GM21526 (cell line): ENCODE data around the gene UBTF.

Source experiments
- ATAC-seq: cut with Tn5 transposase; IDR thresholded peaks from one replicate; pipeline ENCODE4 v1.9.1; 2021; ENCODE audit warnings: moderate library complexity; ENCODE audit not compliant: unreplicated experiment, low FRiP score

Gene UBTF, protein sequence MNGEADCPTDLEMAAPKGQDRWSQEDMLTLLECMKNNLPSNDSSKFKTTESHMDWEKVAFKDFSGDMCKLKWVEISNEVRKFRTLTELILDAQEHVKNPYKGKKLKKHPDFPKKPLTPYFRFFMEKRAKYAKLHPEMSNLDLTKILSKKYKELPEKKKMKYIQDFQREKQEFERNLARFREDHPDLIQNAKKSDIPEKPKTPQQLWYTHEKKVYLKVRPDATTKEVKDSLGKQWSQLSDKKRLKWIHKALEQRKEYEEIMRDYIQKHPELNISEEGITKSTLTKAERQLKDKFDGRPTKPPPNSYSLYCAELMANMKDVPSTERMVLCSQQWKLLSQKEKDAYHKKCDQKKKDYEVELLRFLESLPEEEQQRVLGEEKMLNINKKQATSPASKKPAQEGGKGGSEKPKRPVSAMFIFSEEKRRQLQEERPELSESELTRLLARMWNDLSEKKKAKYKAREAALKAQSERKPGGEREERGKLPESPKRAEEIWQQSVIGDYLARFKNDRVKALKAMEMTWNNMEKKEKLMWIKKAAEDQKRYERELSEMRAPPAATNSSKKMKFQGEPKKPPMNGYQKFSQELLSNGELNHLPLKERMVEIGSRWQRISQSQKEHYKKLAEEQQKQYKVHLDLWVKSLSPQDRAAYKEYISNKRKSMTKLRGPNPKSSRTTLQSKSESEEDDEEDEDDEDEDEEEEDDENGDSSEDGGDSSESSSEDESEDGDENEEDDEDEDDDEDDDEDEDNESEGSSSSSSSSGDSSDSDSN

GRCh38 chr17:44219616-44220212 is at the start of gene UBTF:
UBTF (minus strand) TSS chr17:44219675; CDS start chr17:44218229, 1,446 bp downstream.
- no peak for ATAC-seq

DNA sequence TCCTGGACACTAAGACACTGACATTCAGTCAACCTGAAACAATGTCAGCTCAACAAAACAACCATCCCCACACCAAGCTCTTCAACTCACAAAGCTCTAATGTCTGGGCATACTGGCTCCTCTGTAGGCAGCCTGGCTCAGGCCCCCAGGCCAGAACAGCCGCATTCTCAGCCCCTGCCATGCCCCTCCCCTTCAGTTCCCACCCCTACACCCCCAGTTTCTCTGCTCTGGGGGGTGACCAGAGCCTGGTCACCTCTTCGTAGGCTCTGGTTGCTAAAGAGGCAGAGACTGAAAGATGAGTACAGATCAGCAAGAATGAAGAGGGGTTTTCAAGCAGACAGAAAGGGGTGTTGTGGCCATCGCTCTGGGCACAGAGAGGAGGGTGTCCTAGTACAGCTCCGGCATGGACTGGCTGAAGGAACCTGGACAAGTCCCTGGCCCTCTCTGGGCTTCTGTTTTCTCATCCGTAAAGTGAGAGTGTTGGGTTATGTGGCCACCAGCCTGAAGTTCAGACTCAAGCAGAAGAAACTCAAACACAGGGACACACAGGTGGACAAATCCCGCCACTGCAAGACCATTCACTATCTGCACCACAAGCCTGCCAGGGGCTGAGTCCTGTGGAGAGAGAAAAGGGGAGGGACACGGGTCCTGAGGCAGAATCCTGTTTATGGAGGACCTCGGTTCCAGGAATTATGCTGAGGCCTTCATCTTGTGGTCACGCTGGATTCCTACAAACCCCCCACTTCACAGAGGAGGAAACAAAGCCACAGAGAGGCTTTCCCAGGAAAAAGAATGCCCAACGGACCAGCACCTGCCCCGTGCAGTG is 49.4 kb upstream of the UBTF start:
- no peak for ATAC-seq

- ATAC-seq = no peak
Measured at GRCh38 chr17:44267818-44268490, 48.5 kb upstream of the UBTF start, which contains the start of gene SLC4A1. SLC4A1 (minus strand) TSS chr17:44268135; CDS start chr17:44262866, 5,269 bp downstream.

GRCh38 chr17:44267165-44267455 is 47.6 kb upstream of the UBTF start:
- ATAC-seq = no peak

GRCh38 chr17:44266402-44267164 is 47.1 kb upstream of the UBTF start:
- no peak for ATAC-seq

DNA sequence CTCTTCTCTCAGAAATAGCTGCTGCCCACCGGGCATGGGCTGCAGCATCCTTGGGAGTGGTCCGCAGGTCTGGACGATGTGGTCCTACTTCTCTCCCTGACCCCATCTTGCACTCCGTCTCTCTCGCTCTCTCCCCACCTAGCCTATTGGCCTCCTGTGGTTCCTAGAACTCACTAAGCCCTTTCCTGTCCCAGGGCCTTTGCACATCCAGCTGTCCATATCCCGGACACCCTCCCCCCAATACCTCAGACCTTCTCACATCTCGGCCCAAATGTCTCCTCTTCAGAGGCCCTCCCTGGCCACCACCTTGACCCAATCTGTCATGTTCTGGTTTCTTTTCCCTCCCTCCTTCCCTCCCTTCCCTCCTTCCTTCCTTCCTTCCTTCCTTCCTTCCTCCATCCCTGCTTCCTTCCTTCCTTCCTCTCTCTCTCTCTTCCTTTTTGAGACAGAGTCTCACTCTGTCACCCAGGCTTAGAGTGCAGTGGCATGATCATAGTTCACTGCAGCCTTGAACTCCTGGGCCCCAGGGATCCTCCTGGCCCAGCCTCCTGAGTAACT is 43.9 kb upstream of the UBTF start:
- no peak for ATAC-seq

GRCh38 chr17:44262654-44263225 is 43.3 kb upstream of the UBTF start:
- ATAC-seq = no peak

DNA sequence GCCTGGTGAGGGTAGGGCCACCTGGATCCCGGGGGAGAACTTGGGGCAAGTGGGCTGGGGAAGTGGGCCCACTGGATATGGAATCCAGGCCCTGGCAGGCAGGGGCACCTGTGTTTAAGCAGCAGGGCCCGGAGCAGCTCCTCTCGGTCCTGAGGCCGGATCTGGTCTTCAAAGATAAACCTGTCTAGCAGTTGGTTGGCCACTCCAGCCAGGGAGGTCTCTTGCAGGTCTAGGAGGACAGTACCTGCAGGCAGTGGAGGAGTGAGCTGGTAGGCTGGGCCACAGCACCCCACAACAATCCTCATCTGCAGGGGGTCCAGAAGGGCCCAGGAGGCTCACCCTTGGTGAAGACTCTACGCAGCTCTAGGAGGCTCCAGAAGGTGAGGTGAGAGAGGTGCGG is 40.8 kb upstream of the UBTF start:
- no peak for ATAC-seq

DNA sequence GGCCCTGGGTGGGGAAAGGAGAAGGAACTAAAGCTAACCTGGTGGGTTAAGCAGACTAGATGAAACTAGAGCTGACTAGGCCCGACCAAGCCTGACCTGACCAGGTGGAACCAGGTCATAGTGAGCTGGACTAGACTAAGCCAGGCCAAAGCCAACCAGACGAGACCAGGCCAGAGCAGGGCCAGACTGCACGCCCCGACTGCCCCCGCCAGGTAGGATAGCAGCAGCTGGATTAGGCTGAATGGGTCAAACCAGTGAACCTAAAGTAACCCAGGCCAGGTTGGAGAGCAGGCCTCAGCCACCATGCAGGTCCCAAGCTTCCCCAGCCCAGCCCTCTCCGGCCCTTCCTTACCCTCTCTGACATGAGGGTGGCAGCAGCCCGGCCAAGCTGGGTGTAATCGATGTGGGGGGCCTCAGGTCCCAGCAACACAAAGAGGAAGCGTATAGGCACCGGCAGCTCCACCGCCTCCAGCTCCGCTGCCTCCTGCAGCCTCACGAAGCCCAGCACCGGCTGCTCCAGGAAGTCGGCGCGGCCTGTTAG is 39.4 kb upstream of the UBTF start:
- ATAC-seq = no peak

GRCh38 chr17:44257815-44258760 is 38.6 kb upstream of the UBTF start:
- ATAC-seq = no peak

- no peak for ATAC-seq
Measured at GRCh38 chr17:44256671-44257070, 37.2 kb upstream of the UBTF start.

DNA sequence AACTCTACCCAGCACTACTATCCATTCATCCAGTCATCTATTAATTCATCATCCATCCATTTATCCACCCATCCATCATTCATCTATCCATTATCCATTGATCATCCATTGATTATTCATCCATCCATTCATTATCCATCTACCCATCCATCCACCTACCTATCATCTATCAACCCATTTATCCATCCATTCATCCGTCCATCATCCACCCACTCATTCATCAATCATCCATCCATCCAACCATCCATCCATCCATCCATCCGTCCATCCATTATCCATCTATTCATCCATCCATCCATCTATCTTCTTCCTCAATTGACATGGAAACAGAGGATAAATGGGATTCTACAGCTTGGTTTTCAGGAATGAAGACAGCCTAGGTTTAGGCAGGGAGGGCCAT is 36.4 kb upstream of the UBTF start:
- ATAC-seq = no peak

- ATAC-seq = no peak
Measured at GRCh38 chr17:44254361-44255095, 35.1 kb upstream of the UBTF start.

DNA sequence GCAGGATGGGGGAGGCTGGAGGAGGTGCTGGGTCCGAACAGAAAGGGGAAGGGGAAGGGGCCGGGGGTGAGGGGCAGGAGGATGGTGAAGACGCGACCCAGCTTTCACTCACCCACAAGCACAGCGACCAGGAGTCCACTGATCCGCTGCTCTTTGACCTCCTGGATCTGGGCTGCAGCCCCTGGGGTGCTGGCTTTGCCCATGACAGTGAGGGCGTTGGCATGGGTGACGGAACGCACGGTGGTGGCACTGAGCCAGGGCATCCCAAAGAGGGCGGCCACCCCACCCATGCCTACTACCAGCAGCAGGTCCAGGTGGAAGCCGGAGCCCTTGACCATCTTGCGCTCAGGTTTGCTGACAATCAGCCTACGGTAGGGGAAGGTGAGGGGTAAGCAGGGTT is 33.5 kb upstream of the UBTF start:
- ATAC-seq = no peak

DNA sequence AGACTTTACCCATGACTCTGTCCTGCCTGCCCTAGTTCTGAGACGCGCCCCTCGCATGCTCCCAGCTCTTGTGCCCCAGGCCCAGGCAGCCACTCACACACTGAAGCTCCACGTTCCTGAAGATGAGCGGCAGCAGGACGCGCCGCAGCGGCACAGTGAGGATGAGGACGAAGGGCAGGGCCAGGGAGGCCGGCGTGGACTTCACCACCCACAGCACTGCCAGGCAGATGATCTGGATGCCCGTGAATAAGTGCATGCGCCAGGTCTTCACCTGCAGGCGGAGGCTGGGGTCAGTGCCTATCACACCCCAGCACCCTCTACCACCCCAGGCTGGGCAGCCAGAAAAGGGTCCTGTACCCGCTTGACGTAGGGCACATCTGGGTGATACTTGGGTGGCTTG is 31.6 kb upstream of the UBTF start:
- no peak for ATAC-seq

DNA sequence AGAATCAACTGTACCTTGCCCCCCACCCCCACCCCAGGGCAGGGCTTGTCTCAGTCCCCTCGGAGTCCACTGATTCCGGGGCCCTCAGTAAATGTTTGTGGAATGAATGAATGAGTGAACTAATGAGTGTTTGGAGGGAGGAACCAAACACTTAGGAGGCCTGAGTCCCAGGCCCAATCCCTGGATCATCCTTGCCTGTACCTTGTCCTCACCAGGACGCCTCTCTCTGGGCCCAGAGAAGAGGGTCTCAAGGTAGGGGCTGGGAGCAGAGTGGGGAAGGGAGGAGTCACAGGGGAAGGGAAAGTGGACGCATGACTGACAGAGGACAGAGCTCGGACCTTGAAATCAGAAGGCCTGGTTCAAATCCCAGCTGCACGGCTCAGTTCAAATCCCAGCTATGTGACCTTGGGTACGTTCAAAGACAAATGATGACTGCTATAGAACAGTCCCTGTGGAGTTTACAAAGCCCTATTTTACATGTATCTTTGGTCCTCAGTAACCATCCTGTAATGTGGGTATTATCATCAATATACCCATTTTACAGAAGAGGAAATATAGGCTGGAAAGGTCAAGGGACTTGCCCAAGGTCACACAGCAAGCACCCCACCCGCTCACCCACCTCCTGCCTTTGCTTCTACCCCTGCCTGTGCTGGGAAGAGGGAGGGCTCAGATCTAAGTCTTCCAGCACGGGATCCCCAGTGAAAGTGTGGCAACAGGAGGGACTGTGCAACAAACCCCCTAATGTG is 30.2 kb upstream of the UBTF start:
- ATAC-seq = no peak
